ENCODE data around the gene ZNF750.

GRCh38 chr17:82837586-82838320, 2.1 kb downstream of the ZNF750 start:
- TF ChIP-seq CTCF (IDR thresholded peaks at IDR 0.05 in 8 of 11, conservative IDR thresholded peaks at IDR 0.05 in 3 of 11), result no peak
- no peak for TF ChIP-seq POLR2A (IDR thresholded peaks at IDR 0.05)

Measured in spleen (tissue), 7 donors.